SK-N-MC (cell line): ENCODE data around the gene CEACAM6.
"Not testable (repeated sequence)": the region's sequence is repeated elsewhere in the genome, so short reads cannot be mapped to it uniquely, and the experiment has no call there.

Experiments used
- DNase-seq: peaks from one replicate; pipeline ENCODE4 v3.0.0-alpha.2; 2011; ENCODE audit warnings: low read depth, low spot score
- H3K27ac ChIP-seq: fragments of 200-600 bp; sonication (generic); 2 replicates; pipeline ENCODE4 v1.5.1; 2016; ENCODE audit warnings: mixed run types
- H3K36me3 ChIP-seq: fragments of 200-600 bp; sonication (generic); 2 replicates; pipeline ENCODE4 v1.6.1; 2017; ENCODE audit warnings: antibody characterized with exemption, low read length, mixed read lengths; ENCODE audit not compliant: insufficient read depth
- H3K4me3 ChIP-seq: fragments of 200-600 bp; sonication (generic); 2 replicates; pipeline ENCODE4 v1.5.1; 2016
- H3K9ac ChIP-seq: fragments of 200-600 bp; sonication (generic); 2 replicates; pipeline ENCODE4 v1.8.0; 2017; ENCODE audit warnings: mixed run types, mixed read lengths; ENCODE audit not compliant: insufficient read length
- H3K9me3 ChIP-seq: fragments of 200-600 bp; sonication (generic); 2 replicates; pipeline ENCODE4 v1.6.1; 2017; ENCODE audit warnings: low read depth, mild to moderate bottlenecking, antibody characterized with exemption, low read length, moderate library complexity, mixed read lengths
- EZH2 ChIP-seq: fragments of 200-600 bp; sonication (generic); IDR thresholded peaks from one replicate; pipeline ENCODE4 v1.6.1; 2017; ENCODE audit warnings: antibody characterized with exemption
- FOXP2 ChIP-seq: optimal IDR thresholded peaks from 2 replicates; pipeline ENCODE3; 2011; ENCODE audit warnings: mild to moderate bottlenecking, moderate library complexity; ENCODE audit not compliant: insufficient read depth; ENCODE audit errors: extremely low read length, control extremely low read depth
- POLR2AphosphoS5 ChIP-seq: IDR thresholded peaks from 2 replicates; pipeline ENCODE4 v1.6.1; 2012; ENCODE audit warnings: mild to moderate bottlenecking, low read depth, low read length, borderline replicate concordance

The CEACAM6 gene

DNA sequence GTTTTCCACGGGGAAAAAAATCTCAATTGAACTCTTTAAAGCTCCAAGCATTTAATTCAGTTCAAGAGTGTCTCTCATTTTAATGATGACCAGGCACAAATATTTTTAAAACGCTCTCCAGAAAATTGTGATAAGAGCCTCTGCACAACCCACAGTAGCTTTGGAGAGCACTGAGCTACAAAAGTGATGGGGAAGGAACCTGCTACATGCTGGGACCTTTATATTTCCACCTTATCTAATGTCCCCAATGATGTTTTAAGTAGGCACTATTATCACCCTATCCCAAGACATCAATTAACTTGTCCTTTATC, 14.1 kb upstream of the CEACAM6 start:
- no peak for TF ChIP-seq EZH2
- no peak for TF ChIP-seq FOXP2
- no peak for TF ChIP-seq POLR2AphosphoS5
- Histone ChIP-seq H3K4me3 (no peak overlapping the region), H3K9ac (no peak overlapping the region), H3K36me3 (no peaks in the 10 kb centered on the region), H3K9me3 (no peaks in the 10 kb centered on the region), H3K27ac (no peak overlapping the region)
- DNase-seq: no peak

- H3K4me3 ChIP-seq: peak overlapping the region; percentile 53
- H3K27ac ChIP-seq: peak overlapping the region; percentile 100
- no peak for TF ChIP-seq FOXP2
- peak; percentile 60; the same call in 1 of the 2 replicates for TF ChIP-seq POLR2AphosphoS5
- peak overlapping the region; percentile 83 for H3K9ac ChIP-seq
- peak; percentile 95 for DNase-seq
- H3K9me3 ChIP-seq: no peaks in the 10 kb centered on the region
- no peaks in the 10 kb centered on the region for H3K36me3 ChIP-seq
Measured at GRCh38 chr19:41744850-41745249, 10.5 kb upstream of the CEACAM6 start.

GRCh38 chr19:41745756-41746155, 9.6 kb upstream of the CEACAM6 start:
- Histone ChIP-seq H3K9me3 (no peaks in the 10 kb centered on the region), H3K36me3 (no peaks in the 10 kb centered on the region), H3K4me3 (peak overlapping the region; percentile 53), H3K9ac (peak overlapping the region; percentile 83), H3K27ac (peak overlapping the region; percentile 100)
- no peak for DNase-seq
- no peak for TF ChIP-seq EZH2

- peak; percentile 82 for DNase-seq
- no peaks in the 10 kb centered on the region for H3K36me3 ChIP-seq
- H3K9me3 ChIP-seq: no peaks in the 10 kb centered on the region
- H3K4me3 ChIP-seq: peak overlapping the region; percentile 53
- H3K9ac ChIP-seq: peak overlapping the region; percentile 83
- H3K27ac ChIP-seq: peak overlapping the region; percentile 100
- TF ChIP-seq EZH2 (no peak), FOXP2 (peak; percentile 59)
Measured at GRCh38 chr19:41746593-41747227, 8.6 kb upstream of the CEACAM6 start.

- peak; percentile 78 for DNase-seq
- H3K9ac ChIP-seq: peak overlapping the region; percentile 79
- H3K4me3 ChIP-seq: peak overlapping the region; percentile 28; the same call in 1 of the 2 replicates
- TF ChIP-seq POLR2AphosphoS5: peak; percentile 56; the same call in 1 of the 2 replicates
- no peak for TF ChIP-seq FOXP2
- peak overlapping the region; percentile 99 for H3K27ac ChIP-seq
- no peaks in the 10 kb centered on the region for H3K9me3 ChIP-seq
- H3K36me3 ChIP-seq: no peaks in the 10 kb centered on the region
Measured at GRCh38 chr19:41748012-41748411, 7.3 kb upstream of the CEACAM6 start.

DNA sequence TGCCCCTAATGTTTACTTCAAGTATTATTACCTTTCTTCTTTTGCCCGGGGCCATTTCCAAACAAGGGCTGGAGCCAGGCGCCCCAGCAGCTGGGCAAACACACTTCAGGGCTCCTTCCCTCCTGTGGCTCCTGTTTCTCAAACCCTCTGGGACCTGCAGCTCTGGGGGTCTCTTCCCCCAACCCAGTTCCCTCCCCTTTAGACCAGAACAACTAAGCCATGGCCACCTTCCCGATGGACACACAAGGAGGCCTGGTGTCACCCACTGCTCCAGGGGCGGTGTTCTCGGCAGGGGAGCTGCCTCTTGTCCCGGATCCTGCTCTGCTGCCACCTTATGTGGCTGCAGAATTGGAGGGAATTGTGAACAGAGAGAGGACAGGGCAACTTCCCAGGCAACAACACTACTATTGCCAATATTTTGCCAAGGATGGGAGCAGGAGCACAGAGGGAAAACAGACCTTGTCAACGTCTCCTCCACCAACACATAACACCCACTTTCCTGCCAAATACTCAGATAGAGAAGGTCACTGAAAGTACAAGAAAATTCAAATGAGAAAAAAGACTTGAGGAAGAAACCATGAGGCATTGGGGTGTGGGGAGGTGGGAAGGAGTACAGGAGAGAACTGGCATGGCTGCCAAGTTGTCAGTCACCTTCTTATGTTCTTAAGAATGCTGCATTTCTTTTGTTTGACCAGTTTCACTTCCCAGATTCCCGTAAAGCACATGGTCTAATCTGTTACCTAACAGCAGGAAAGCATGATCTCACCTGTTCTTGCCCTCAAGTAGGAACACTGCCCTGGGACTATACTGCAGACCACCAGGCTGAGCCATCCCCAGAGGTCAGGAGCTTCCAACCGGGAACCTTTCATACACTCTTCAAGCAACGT, 4.8 kb upstream of the CEACAM6 start:
- not testable (repeated sequence) for H3K4me3 ChIP-seq, H3K9me3 ChIP-seq, H3K36me3 ChIP-seq, DNase-seq
- Histone ChIP-seq H3K9ac (peak overlapping the region; percentile 22), H3K27ac (peak overlapping the region; percentile 82)

DNA sequence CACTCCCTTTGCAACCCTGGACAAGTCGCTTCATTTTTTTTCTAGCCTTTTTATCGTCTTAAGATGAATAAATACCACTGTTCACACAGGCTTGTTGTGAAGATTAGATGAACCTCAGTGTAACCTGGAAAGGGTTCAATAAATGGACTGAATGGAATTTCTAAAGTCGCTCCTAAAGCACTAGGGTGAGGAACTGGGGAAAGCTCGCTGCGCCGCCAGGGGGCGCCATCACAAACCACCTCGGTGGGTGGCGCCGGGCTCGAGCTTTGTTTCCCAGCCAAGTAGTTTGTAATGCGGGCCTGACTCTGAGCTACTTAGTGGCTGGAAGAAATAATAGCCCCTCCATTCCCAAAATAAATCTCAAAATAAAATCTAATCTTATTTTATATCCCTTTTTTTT, 2.2 kb upstream of the CEACAM6 start:
- TF ChIP-seq EZH2: no peak
- no peak for TF ChIP-seq POLR2AphosphoS5
- no peak overlapping the region for H3K9ac ChIP-seq
- peak overlapping the region; percentile 82 for H3K27ac ChIP-seq
- no peaks in the 10 kb centered on the region for H3K36me3 ChIP-seq
- no peak for DNase-seq
- no peaks in the 10 kb centered on the region for H3K9me3 ChIP-seq
- no peak overlapping the region for H3K4me3 ChIP-seq

GRCh38 chr19:41753936-41754529, 1.3 kb upstream of the CEACAM6 start:
- Histone ChIP-seq H3K27ac (peak overlapping the region; percentile 39; the same call in 1 of the 2 replicates), H3K9ac (no peak overlapping the region), H3K9me3 (no peaks in the 10 kb centered on the region), H3K36me3 (no peaks in the 10 kb centered on the region), H3K4me3 (no peak overlapping the region)
- TF ChIP-seq FOXP2: no peak
- TF ChIP-seq EZH2: no peak
- TF ChIP-seq POLR2AphosphoS5: no peak
- DNase-seq: no peak
